ENCODE data around the gene NMT1. TPM values are rescaled to one million over a fixed set of nuclear protein-coding genes. Genes with fewer than 3 reads are reported as not detected.

The NMT1 gene
- total and polyA plus RNA-seq, 2 of the 13 experiments (the other 11 are each of a cell fraction or from before 2014, with no cell fraction given) = 75.7 to 142 TPM

DNA sequence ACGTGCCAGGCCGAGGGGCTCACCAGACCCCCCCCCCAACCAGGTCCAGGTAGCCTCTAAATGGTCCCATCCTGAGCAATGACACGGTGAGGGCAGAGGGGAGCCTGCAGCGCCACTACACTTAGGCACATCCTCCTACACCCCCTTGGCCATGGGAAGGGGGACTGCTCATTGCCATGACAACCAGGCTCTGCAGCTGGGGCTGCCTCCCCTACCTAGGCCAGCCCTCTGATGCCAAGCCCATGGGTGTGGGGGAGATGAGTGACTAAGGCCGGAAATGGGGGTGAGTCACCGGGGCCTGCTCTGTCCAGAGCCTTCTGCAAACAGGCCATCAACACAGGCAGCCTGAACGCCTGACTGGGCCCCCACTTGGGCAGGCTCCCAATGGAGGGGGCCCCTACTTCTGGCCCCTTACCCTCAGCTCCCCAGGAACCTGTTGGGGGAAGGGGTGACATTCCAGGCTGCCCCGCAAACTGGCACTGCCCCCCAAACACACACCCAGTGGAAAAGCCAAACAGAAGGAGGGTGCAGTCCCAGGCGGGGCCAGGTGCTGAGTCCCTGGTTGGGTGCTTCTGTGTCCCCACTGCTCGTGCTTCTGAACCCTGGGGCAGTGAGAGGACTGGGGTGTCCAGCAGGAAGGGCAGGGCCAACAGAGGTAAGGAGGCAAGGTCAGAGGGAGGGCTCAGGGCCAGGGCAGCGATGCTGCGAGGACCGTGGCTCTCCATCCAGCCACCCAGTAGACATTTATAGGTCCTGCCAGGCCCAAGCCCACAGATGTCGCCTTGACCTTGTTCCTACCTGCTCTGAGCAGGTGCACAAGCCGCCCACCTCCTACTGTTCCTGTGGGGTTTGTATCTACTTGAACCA, 63.0 kb downstream of the NMT1 start (continued):
- TF ChIP-seq, protein P1, sequence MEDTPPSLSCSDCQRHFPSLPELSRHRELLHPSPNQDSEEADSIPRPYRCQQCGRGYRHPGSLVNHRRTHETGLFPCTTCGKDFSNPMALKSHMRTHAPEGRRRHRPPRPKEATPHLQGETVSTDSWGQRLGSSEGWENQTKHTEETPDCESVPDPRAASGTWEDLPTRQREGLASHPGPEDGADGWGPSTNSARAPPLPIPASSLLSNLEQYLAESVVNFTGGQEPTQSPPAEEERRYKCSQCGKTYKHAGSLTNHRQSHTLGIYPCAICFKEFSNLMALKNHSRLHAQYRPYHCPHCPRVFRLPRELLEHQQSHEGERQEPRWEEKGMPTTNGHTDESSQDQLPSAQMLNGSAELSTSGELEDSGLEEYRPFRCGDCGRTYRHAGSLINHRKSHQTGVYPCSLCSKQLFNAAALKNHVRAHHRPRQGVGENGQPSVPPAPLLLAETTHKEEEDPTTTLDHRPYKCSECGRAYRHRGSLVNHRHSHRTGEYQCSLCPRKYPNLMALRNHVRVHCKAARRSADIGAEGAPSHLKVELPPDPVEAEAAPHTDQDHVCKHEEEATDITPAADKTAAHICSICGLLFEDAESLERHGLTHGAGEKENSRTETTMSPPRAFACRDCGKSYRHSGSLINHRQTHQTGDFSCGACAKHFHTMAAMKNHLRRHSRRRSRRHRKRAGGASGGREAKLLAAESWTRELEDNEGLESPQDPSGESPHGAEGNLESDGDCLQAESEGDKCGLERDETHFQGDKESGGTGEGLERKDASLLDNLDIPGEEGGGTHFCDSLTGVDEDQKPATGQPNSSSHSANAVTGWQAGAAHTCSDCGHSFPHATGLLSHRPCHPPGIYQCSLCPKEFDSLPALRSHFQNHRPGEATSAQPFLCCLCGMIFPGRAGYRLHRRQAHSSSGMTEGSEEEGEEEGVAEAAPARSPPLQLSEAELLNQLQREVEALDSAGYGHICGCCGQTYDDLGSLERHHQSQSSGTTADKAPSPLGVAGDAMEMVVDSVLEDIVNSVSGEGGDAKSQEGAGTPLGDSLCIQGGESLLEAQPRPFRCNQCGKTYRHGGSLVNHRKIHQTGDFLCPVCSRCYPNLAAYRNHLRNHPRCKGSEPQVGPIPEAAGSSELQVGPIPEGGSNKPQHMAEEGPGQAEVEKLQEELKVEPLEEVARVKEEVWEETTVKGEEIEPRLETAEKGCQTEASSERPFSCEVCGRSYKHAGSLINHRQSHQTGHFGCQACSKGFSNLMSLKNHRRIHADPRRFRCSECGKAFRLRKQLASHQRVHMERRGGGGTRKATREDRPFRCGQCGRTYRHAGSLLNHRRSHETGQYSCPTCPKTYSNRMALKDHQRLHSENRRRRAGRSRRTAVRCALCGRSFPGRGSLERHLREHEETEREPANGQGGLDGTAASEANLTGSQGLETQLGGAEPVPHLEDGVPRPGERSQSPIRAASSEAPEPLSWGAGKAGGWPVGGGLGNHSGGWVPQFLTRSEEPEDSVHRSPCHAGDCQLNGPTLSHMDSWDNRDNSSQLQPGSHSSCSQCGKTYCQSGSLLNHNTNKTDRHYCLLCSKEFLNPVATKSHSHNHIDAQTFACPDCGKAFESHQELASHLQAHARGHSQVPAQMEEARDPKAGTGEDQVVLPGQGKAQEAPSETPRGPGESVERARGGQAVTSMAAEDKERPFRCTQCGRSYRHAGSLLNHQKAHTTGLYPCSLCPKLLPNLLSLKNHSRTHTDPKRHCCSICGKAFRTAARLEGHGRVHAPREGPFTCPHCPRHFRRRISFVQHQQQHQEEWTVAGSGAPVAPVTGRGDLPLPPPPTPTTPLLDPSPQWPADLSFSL (CRISPR knock-in tag; IDR thresholded peaks at IDR 0.05) = no peak
- TF ChIP-seq TOPORS (CRISPR knock-in tag; IDR thresholded peaks at IDR 0.05) (no peak), CAMTA2 (CRISPR knock-in tag; IDR thresholded peaks at IDR 0.05; ENCODE audit: borderline replicate concordance) (peak; percentile 34; the same call in 1 of the 2 replicates), DR1 (CRISPR knock-in tag; IDR thresholded peaks at IDR 0.05) (no peak), RCOR2 (CRISPR knock-in tag; IDR thresholded peaks at IDR 0.05) (no peak), MIER2 (CRISPR knock-in tag; IDR thresholded peaks at IDR 0.05) (no peak), MZF1 (CRISPR knock-in tag; IDR thresholded peaks at IDR 0.05; ENCODE audit: borderline replicate concordance) (no peak), ZNF513 (CRISPR knock-in tag; conservative IDR thresholded peaks at IDR 0.05) (no peak), TBL1XR1 (IDR thresholded peaks at IDR 0.05; ENCODE audit: borderline replicate concordance, low read length, partially characterized antibody) (no peak), SETDB1 (CRISPR knock-in tag; IDR thresholded peaks at IDR 0.05; ENCODE audit: borderline replicate concordance) (no peak), CENPX (CRISPR knock-in tag; IDR thresholded peaks at IDR 0.05) (no peak), MXD1 (CRISPR knock-in tag; IDR thresholded peaks at IDR 0.05) (peak; percentile 68), TCF7 (IDR thresholded peaks at IDR 0.05; ENCODE audit: low read depth) (0 out of 2 replicates have a peak, but pooled peaks have one; percentile 13)
- TF ChIP-seq, protein P2, sequence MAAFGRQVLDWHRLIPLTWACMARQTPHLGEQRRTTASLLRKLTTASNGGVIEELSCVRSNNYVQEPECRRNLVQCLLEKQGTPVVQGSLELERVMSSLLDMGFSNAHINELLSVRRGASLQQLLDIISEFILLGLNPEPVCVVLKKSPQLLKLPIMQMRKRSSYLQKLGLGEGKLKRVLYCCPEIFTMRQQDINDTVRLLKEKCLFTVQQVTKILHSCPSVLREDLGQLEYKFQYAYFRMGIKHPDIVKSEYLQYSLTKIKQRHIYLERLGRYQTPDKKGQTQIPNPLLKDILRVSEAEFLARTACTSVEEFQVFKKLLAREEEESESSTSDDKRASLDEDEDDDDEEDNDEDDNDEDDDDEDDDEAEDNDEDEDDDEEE (CRISPR knock-in tag; IDR thresholded peaks at IDR 0.05) = no peak
- TF ChIP-seq, protein P3, sequence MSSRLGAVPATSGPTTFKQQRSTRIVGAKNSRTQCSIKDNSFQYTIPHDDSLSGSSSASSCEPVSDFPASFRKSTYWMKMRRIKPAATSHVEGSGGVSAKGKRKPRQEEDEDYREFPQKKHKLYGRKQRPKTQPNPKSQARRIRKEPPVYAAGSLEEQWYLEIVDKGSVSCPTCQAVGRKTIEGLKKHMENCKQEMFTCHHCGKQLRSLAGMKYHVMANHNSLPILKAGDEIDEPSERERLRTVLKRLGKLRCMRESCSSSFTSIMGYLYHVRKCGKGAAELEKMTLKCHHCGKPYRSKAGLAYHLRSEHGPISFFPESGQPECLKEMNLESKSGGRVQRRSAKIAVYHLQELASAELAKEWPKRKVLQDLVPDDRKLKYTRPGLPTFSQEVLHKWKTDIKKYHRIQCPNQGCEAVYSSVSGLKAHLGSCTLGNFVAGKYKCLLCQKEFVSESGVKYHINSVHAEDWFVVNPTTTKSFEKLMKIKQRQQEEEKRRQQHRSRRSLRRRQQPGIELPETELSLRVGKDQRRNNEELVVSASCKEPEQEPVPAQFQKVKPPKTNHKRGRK (CRISPR knock-in tag; IDR thresholded peaks at IDR 0.05) = no peak
- TF ChIP-seq, protein P4, sequence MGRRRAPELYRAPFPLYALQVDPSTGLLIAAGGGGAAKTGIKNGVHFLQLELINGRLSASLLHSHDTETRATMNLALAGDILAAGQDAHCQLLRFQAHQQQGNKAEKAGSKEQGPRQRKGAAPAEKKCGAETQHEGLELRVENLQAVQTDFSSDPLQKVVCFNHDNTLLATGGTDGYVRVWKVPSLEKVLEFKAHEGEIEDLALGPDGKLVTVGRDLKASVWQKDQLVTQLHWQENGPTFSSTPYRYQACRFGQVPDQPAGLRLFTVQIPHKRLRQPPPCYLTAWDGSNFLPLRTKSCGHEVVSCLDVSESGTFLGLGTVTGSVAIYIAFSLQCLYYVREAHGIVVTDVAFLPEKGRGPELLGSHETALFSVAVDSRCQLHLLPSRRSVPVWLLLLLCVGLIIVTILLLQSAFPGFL (CRISPR knock-in tag; IDR thresholded peaks at IDR 0.05) = no peak

All from HepG2 (cell line).